CD4-positive, alpha-beta T cell treated with Interleukin-17A for 1 hour (primary cell): ENCODE measurements around the gene RAB34.

ENCODE experiments used
- DNase-seq: peaks from one replicate; pipeline ENCODE4 v3.0.0-alpha.2; 2020

Gene RAB34

DNA sequence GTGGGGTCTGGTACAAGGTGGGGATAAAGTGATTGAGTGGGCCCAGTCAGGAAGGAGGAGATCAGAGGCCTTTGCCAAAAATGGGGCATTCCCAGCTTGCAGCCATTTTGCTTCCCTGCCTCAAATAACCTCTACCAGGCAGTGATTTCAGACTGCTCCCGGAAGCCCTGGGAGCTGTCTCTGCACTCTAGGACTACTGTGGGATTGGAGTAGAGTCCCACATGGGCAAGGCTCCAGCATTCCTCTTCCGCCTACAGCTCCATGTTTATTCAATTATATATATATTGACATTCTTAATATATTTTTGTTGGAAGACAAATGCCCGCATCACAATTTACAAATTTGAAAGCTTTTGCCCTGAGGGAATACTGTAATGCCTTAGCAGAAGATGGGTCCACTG lies 42.2 kb downstream of the RAB34 start:
- no peak for DNase-seq

DNA sequence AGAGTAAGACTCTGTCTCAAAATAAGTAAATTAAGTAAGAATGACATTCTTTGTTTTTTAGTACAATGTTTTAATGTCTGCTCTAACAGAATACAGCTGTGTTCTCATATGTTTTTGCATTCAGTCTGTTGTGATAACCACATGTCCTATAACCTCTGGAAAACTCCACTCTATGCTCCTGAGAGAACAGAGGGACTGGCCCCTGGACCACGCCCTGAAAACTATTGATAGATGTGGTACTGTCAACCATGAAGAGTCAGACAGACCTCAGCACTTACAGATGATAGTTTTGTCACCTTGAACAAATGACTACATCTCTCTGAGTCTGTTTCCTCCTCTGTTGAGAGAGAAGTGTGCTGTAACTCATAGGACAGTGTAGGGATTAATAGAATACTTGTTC lies 47.8 kb downstream of the RAB34 start:
- no peak for DNase-seq

DNA sequence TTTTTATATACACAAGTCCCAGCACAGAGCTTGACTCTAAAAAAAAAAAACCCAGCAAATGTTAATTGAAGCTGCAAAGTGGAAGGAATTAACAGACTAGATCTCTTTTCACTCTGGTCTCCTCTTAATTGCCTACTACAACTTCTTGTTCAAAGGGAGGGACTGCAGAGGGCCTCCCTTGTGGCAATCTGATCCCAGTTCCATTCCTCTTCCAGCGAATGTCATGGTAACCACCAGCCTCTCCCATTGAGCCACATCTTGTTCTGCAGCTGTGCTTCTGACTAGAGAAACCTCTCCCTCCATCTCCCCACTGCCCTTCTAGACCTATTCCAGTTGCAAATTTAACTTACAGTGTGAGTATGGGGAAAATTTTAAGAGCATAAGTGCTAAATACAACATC lies 49.8 kb downstream of the RAB34 start:
- DNase-seq = no peak

DNA sequence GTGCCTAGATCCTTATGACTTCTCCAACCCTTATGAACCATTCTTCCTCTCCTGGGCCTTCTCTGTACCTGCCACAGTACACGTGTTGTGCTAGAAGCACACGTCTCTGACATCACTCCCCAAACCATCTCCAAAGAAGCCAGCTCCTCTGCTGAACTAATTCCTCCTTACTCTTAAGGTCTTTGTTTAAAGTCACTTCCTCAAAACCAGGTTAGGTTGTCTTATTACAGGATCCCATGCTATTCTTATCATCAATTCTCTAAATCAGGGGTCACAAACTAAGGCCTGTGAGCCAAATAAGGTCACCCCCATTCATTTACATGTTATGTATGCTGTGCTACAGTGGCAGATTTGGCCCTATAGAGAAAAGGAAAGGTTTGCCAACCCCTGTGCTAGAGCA lies 51.7 kb downstream of the RAB34 start:
- no peak for DNase-seq
